HepG2 (cell line): ENCODE data around the gene SHISAL1. TPM values are rescaled to one million over a fixed set of nuclear protein-coding genes. Genes with fewer than 3 reads are reported as not detected.

Experiments
- ATAC-seq: fragments of 200-7000 bp; cut with Tn5 transposase; 3 replicates; pipeline ENCODE4 v1.9.1; 2020; ENCODE audit warnings: mild to moderate bottlenecking, moderate library complexity
- BruUV-seq: library from RNA; stranded (reverse); fragments of 400-500 nt; replicated peaks from 2 replicates; lab custom pipeline; 2021; lab: Mats Ljungman, UMichigan
- CTCF ChIA-PET: fragments of 300-600 bp; formaldehyde crosslinking; extraction: SDS; loops from one replicate; lab custom pipeline; 2021; ENCODE audit warnings: low total read pairs, inconsistent platforms, low intra/inter-chr PET ratio; lab: Yijun Ruan, JAX
- POLR2A ChIA-PET: fragments of 350-600 bp; sonication (Branson Sonifier 250); formaldehyde crosslinking; loops from one replicate; lab custom pipeline; 2020; ENCODE audit warnings: antibody characterized with exemption, inconsistent platforms; lab: Yijun Ruan, JAX
- DNase-seq: peaks from one replicate; pipeline ENCODE4 v3.0.0-alpha.2; 2015; ENCODE audit warnings: low spot score
- FAIRE-seq: peaks from 3 replicates; lab custom pipeline; 2011; peaks lifted over from hg19 to GRCh38; lab: Jason Lieb, UNC
- H2AFZ ChIP-seq: one replicate; pipeline ENCODE4 v1.6.1; 2011; ENCODE audit warnings: low read length, inconsistent platforms
- H3K27ac ChIP-seq: fragments of 300-600 bp; 3 replicates; pipeline ENCODE4 v1.8.0; 2011; ENCODE audit warnings: mixed run types, mild to moderate bottlenecking, mixed read lengths, low read length, inconsistent platforms; ENCODE audit not compliant: insufficient read depth; ENCODE audit errors: extremely low read length
- H3K27me3 ChIP-seq, 2 experiments: fragments of 200-600 bp in 1 of 2; 2 replicates in 1 of 2; 3 replicates in 1 of 2; pipeline versions ENCODE4 v1.6.0 to v1.8.0; 2011; ENCODE audit warnings: low read length in 2 of 2, mild to moderate bottlenecking in 2 of 2, moderate library complexity in 2 of 2, inconsistent platforms in 1 of 2; ENCODE audit not compliant: insufficient read depth in 2 of 2, control insufficient read depth in 1 of 2
- H3K36me3 ChIP-seq, 2 experiments: fragments of 200-600 bp in 1 of 2; replicated peaks in 1 of 2; 2 replicates in 1 of 2; 3 replicates in 1 of 2; pipeline versions ENCODE4 v1.5.1 to v1.8.0; 2011; ENCODE audit warnings: low read length in 2 of 2, inconsistent platforms in 1 of 2; ENCODE audit not compliant: insufficient read depth in 2 of 2, control insufficient read depth in 1 of 2
- H3K4me1 ChIP-seq: 2 replicates; pipeline ENCODE4 v1.5.1; 2012; ENCODE audit warnings: low read length, inconsistent platforms; ENCODE audit not compliant: insufficient read depth
- H3K4me2 ChIP-seq: 2 replicates; pipeline ENCODE4 v1.6.0; 2011; ENCODE audit warnings: low read depth, low read length, inconsistent platforms
- H3K4me3 ChIP-seq, 3 experiments: fragments of 200-600 bp in 1 of 3; sonication (generic), shearing (Covaris generic) in 1 of 3; replicated peaks in 1 of 3; 2 replicates each; pipeline ENCODE4 v1.5.1; 2011 to 2016; ENCODE audit warnings: low read length in 3 of 3, inconsistent platforms in 2 of 3, low read depth in 2 of 3, mild to moderate bottlenecking in 2 of 3, control low read depth in 1 of 3, mixed read lengths in 1 of 3; ENCODE audit not compliant: insufficient read depth in 1 of 3
- H3K79me2 ChIP-seq: one replicate; pipeline ENCODE4 v1.6.1; 2011; ENCODE audit warnings: low read length, inconsistent platforms; ENCODE audit not compliant: insufficient read depth
- H3K9ac ChIP-seq: 2 replicates; pipeline ENCODE4 v1.6.0; 2011; ENCODE audit warnings: mild to moderate bottlenecking, low read depth, low read length, inconsistent platforms; ENCODE audit not compliant: insufficient read depth
- H3K9me3 ChIP-seq: 2 replicates; pipeline ENCODE4 v1.5.1; 2012; ENCODE audit warnings: mild to moderate bottlenecking, low read length
- H4K20me1 ChIP-seq: 2 replicates; pipeline ENCODE4 v1.6.0; 2011; ENCODE audit warnings: inconsistent platforms, mild to moderate bottlenecking, low read length, moderate library complexity; ENCODE audit not compliant: insufficient read depth
- CCAR2 ChIP-seq: fragments of 200-400 bp; formaldehyde crosslinking; optimal IDR thresholded peaks from 2 replicates; pipeline ENCODE3; 2018; ENCODE audit warnings: low read depth, mild to moderate bottlenecking, low read length, moderate library complexity
- HOXA9 ChIP-seq: sonication (generic); formaldehyde crosslinking; IDR thresholded peaks from 2 replicates; pipeline ENCODE4 v1.8.1; 2022; ENCODE audit warnings: missing genetic modification reagents, mild to moderate bottlenecking, moderate library complexity, borderline replicate concordance
- MAFF ChIP-seq: IDR thresholded peaks from 2 replicates; pipeline ENCODE4 v1.6.1; 2011; ENCODE audit warnings: low read depth, low read length, improper control_type of control experiment
- MAFK ChIP-seq, 2 experiments: IDR thresholded peaks in 1 of 2; conservative IDR thresholded peaks in 1 of 2; 2 replicates each; pipeline ENCODE4 v1.6.1; 2011; ENCODE audit warnings: improper control_type of control experiment in 2 of 2, low read length in 2 of 2
- MBNL3 ChIP-seq: fragments of 250-450 bp; sonication (Bioruptor Pico); conservative IDR thresholded peaks from 2 replicates; pipeline ENCODE4 v1.8.0; 2022; ENCODE audit warnings: mild to moderate bottlenecking, inconsistent platforms
- MEF2D ChIP-seq: sonication (generic); formaldehyde crosslinking; IDR thresholded peaks from 2 replicates; pipeline ENCODE4 v1.5.1; 2020; ENCODE audit warnings: mild to moderate bottlenecking, missing genetic modification reagents
- NFYC ChIP-seq: IDR thresholded peaks from 2 replicates; pipeline ENCODE4 v1.6.1; 2016; ENCODE audit warnings: missing genetic modification reagents, missing compliant biosample characterization
- RBAK ChIP-seq: sonication (generic); formaldehyde crosslinking; IDR thresholded peaks from 2 replicates; pipeline ENCODE4 v1.5.1; 2020; ENCODE audit warnings: mild to moderate bottlenecking, missing genetic modification reagents
- STAT5B ChIP-seq: sonication (generic); formaldehyde crosslinking; IDR thresholded peaks from 2 replicates; pipeline ENCODE4 v1.4.0; 2020; ENCODE audit warnings: missing genetic modification reagents
- ZNF251 ChIP-seq: sonication (generic); formaldehyde crosslinking; IDR thresholded peaks from 2 replicates; pipeline ENCODE4 v1.9.0; 2021; ENCODE audit warnings: mild to moderate bottlenecking, missing genetic modification reagents
- ZNF329 ChIP-seq: sonication (generic); formaldehyde crosslinking; IDR thresholded peaks from 2 replicates; pipeline ENCODE4 v1.9.0; 2021; ENCODE audit warnings: low read depth, mild to moderate bottlenecking, missing genetic modification reagents
- ZNF720 ChIP-seq: sonication (generic); formaldehyde crosslinking; IDR thresholded peaks from 2 replicates; pipeline ENCODE4 v1.4.0; 2020; ENCODE audit warnings: missing genetic modification reagents
- ZNF773 ChIP-seq: sonication (generic); formaldehyde crosslinking; IDR thresholded peaks from 2 replicates; pipeline ENCODE4 v1.4.0; 2020; ENCODE audit warnings: missing genetic modification reagents, borderline replicate concordance
- WGBS: methylation state at CpG from one replicate; pipeline ENCODE4 v1.1.6; 2017; ENCODE audit warnings: low lambda C conversion rate; 5-methylcytosine and 5-hydroxymethylcytosine counted together
- in situ Hi-C: cut with HindIII; loops from 2 replicates; pipeline ENCODE4 v1.10.0; 2017; ENCODE audit warnings: low pct_unique_long_range_greater_than_20kb; ENCODE audit not compliant: extremely low pct_ligation_motif_present
- intact Hi-C: fragments of 100-400 bp; cut with micrococcal nuclease; formaldehyde crosslinking; loops from one replicate; pipeline ENCODE4 v1.10.0; 2022; ENCODE audit not compliant: unreplicated experiment
- polyA plus RNA-seq, 8 experiments: library from polyadenylated mRNA; depleted of rRNA in 3 of 8; stranded (reverse) in 7 of 8; unstranded in 1 of 8; fragments of >200 nt; fragmentation: Illumina TruSeq in 4 of 8; extraction: Trizol in 4 of 8; gene quantifications; 2 replicates each; pipeline versions ENCODE4 v1.2.1 to v1.2.3, GENCODE V29; 2011 to 2016; ENCODE audit warnings: low read depth in 4 of 8, missing spikeins in 1 of 8, mixed read lengths in 1 of 8; ENCODE audit not compliant: insufficient read depth in 1 of 8
- total RNA-seq, 5 experiments: library from RNA; depleted of rRNA; stranded (reverse); fragments of >200 nt; fragmentation: Illumina TruSeq; extraction: Trizol; gene quantifications; 2 replicates each; pipeline ENCODE4 v1.2.3, GENCODE V29; 2016; ENCODE audit warnings: low read depth in 1 of 5
- TF ChIP-seq, protein P1 (sequence below): sonication (generic); formaldehyde crosslinking; IDR thresholded peaks from 2 replicates; pipeline ENCODE4 v1.4.0; 2020; ENCODE audit warnings: low read depth, mild to moderate bottlenecking, missing genetic modification reagents
- TF ChIP-seq, protein P2 (sequence below): sonication (generic); formaldehyde crosslinking; IDR thresholded peaks from 2 replicates; pipeline ENCODE4 v1.4.0; 2020; ENCODE audit warnings: missing genetic modification reagents

Gene SHISAL1
- total and polyA plus RNA-seq, 2 of the 13 experiments (the other 11 are each of a cell fraction or from before 2014, with no cell fraction given) = not detected

DNA sequence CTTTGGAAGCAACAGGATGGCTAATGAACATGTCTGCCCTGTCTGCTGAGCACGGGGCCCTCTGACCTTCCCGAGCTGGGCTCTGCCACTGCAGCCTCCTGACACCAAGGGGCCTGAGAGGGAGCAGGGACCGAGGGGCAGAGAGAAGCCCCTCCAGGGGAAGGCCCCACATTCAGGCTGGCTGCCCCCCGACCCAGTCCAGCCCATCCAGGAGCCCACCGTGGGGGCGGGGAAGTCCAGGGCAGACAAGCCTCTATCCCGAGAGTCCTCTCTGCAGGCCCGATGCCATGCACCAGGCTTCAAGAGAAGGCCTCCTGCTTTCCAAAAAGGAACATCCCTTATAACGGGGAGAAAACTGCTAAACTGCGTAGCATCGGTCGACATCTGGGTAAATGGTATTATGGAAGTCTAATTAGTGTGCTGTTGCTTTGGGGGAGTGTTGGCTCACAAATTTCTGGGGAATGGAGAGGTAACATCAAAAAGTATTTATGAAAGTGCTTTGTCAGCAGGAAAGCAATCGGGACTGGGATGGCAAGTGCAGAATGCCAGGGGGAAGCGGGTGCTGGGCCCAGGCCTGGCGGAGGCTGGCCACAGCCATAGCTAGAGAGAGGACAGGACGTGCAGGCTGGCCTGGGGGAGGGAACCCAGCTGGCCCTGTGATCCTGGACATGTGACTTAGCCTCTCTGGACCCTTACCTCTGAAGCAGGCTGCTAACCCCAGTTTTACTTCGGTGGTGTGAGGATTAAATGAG is 5.3 kb upstream of the SHISAL1 start:
- H2AFZ ChIP-seq = no peak overlapping the region
- ChIA-PET POLR2A (no interaction called here), CTCF (no interaction called here)
- intact Hi-C loops = no loop called here
- H3K4me2 ChIP-seq = no peak overlapping the region
- H3K27me3 ChIP-seq = peaks cover 9 to 35% of the 10 kb centered on the region in 2 experiments; a peak in 4 of 5 replicates
- no TSS peak for BruUV-seq
- in situ Hi-C loops = no loop called here
- no peak for FAIRE-seq
- no peak overlapping the region for H3K4me3 ChIP-seq
- no peak for DNase-seq
- no peaks in the 10 kb centered on the region for H3K36me3 ChIP-seq
- H4K20me1 ChIP-seq = no peaks in the 10 kb centered on the region
- H3K27ac ChIP-seq = no peak overlapping the region
- 43% methylated on average over 7 of the region's 17 CpGs for WGBS
- no peak overlapping the region for H3K9ac ChIP-seq
- H3K79me2 ChIP-seq = no peaks in the 10 kb centered on the region
- TF ChIP-seq MBNL3 (CRISPR knock-in tag) = no peak
- peak; percentile 85 for TF ChIP-seq MAFF
- peak; percentile 82 to 91 for TF ChIP-seq MAFK (conservative IDR thresholded peaks at IDR 0.05 in 1 of 2, IDR thresholded peaks at IDR 0.05 in 1 of 2; ENCODE audit: low read length in 2 of 2)
- TF ChIP-seq CCAR2 = no peak
- no peak for TF ChIP-seq ZNF251 (CRISPR knock-in tag)
- TF ChIP-seq, all 625 proteins: peak for 2
- ATAC-seq = no peak
- Histone ChIP-seq H3K9me3 (no peaks in the 10 kb centered on the region), H3K4me1 (no peaks in the 10 kb centered on the region)

DNA sequence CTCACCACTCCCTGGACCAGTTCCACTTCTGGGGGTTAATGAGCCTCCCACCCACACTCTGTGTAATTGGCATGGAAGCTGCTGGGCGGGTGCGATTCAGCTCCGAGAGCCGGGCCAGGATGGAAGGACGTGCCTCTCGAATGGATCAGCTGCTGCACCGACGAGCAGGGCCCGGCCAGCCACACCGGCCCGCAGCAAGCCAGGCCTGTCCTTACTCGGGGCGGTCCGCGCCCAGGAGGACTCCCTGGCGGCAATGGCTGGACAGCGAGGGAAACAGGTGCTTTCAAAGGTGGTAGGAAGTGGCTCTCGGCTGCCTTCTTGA is 4.3 kb upstream of the SHISAL1 start:
- H3K4me3 ChIP-seq = no peak overlapping the region
- H4K20me1 ChIP-seq = no peaks in the 10 kb centered on the region
- in situ Hi-C loops = no loop called here
- H3K9ac ChIP-seq = no peak overlapping the region
- H3K9me3 ChIP-seq = no peaks in the 10 kb centered on the region
- DNase-seq = no peak
- no peak overlapping the region for H2AFZ ChIP-seq
- no peaks in the 10 kb centered on the region for H3K36me3 ChIP-seq
- FAIRE-seq = no peak
- CTCF ChIA-PET = no interaction called here
- WGBS = 49% methylated on average over 9 of the region's 18 CpGs
- no peaks in the 10 kb centered on the region for H3K79me2 ChIP-seq
- intact Hi-C loops = no loop called here
- no peak overlapping the region for H3K4me2 ChIP-seq
- H3K27me3 ChIP-seq = peaks cover 9 to 35% of the 10 kb centered on the region in 2 experiments; a peak in 4 of 5 replicates
- POLR2A ChIA-PET = no interaction called here
- no peaks in the 10 kb centered on the region for H3K4me1 ChIP-seq
- no peak overlapping the region for H3K27ac ChIP-seq
- ATAC-seq = no peak
- BruUV-seq = no TSS peak
- TF ChIP-seq ZNF773 (CRISPR knock-in tag) (no peak), RBAK (no peak), MEF2D (CRISPR knock-in tag) (no peak), ZNF720 (CRISPR knock-in tag) (no peak), HOXA9 (no peak), NFYC (CRISPR knock-in tag) (no peak), STAT5B (no peak), ZNF329 (CRISPR knock-in tag) (no peak)
- TF ChIP-seq, protein P1, sequence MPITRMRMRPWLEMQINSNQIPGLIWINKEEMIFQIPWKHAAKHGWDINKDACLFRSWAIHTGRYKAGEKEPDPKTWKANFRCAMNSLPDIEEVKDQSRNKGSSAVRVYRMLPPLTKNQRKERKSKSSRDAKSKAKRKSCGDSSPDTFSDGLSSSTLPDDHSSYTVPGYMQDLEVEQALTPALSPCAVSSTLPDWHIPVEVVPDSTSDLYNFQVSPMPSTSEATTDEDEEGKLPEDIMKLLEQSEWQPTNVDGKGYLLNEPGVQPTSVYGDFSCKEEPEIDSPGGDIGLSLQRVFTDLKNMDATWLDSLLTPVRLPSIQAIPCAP = no peak
- TF ChIP-seq, protein P2, sequence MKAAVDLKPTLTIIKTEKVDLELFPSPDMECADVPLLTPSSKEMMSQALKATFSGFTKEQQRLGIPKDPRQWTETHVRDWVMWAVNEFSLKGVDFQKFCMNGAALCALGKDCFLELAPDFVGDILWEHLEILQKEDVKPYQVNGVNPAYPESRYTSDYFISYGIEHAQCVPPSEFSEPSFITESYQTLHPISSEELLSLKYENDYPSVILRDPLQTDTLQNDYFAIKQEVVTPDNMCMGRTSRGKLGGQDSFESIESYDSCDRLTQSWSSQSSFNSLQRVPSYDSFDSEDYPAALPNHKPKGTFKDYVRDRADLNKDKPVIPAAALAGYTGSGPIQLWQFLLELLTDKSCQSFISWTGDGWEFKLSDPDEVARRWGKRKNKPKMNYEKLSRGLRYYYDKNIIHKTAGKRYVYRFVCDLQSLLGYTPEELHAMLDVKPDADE (CRISPR knock-in tag) = no peak
